Activated naive CD4-positive, alpha-beta T cell (primary cell): Measurements from ENCODE around the gene PAM.
"Not testable (repeated sequence)": the region's sequence is repeated elsewhere in the genome, so short reads cannot be mapped to it uniquely, and the experiment has no call there.

Source experiments
- DNase-seq, 4 experiments: peaks; one replicate each; lab custom pipeline; 2025; lab: John Stamatoyannopoulos, UW

The PAM gene

GRCh38 chr5:102941111-102941510 lies 186.0 kb downstream of the PAM start:
- no peak for DNase-seq

DNA sequence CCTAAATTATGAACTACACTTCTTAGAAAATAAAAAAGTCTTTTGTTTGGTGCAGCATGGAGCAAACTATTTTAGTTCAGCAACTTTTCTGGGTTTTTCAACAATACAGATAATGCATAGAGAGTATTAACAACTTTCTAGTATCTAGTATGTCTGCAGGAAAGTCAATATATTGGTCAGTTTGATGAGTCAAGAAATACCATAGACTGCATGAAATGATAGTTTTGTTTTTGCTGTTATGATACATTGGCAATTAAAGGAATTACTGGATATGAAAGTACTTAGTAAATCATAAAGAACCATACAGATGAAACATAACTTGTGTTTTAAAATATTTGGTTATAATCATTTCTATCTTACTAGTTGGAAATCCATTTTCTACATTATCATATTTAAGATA lies 191.3 kb downstream of the PAM start:
- DNase-seq, result no peak

DNA sequence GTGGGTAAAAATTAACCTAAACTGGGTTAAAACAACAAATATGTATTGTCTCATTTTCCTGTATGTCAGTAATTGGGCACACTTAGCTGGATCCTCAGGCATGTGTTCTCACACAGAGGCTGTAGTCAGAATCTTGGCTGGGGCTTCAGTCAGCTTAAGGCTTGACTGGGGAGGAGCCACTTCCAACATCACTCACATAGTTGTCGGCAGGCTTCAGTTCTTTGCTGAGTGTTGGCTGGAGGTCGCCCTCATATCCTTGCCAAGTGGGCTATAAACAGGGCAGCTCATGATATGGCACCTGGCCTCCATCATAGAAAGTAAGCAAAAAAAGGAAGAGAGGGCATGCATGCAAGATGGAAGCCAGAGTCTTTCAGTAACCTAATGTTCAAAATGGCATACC lies 191.9 kb downstream of the PAM start:
- DNase-seq, result no peak

DNA sequence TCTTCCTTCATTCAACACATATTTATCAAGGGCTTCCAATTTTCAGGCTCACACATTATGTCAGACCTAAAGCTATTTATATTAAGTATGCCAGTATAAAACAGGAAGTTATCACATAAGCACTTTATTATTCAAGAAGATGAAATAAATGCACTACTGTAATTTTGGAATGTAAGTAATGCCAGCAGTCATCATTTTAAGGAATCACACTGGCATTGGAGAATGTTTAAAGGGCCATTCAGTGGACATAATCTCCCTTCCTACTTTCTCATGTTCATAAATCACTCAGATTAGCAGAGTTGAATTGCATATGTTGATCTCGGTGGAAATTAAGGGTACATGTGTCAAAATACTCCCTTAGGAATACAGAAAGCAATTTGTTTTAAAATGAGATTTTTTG lies 200.4 kb downstream of the PAM start:
- no peak for DNase-seq

DNA sequence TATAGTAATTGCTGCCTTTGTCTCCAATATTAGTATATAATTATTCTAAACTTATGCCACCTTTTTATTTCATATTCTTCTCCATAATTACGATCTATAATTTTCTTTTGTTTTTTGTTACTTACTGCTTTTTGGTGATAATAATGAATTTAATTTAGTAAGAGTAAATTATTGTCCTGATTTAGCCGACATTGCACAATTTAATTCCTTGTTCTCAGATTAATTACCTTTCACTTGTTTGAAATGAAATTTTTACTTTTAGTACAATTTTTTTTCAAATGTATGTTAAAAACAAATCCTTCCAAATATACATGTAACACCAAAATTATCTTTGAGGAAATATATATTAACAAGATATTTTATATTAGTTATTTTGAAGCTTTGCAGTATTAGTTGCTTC lies 201.5 kb downstream of the PAM start:
- no peak for DNase-seq

DNA sequence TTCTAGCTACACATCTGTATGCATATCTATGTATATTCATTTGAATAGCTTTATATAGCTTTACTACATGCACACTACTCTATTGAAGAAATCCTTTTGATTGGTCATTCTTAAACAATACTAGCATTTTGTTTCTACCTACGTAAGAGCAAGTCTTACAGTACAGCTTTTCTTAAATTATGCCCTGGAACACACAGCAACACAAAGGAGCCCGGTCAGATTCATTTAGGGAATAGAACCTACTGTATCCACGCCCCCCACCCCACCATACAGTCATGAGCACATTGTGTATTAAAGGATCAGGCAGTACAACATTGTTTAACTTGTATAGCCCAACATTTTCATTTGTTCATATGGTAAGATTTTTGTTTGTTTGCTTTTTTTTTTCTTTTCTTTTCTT lies 202.0 kb downstream of the PAM start:
- DNase-seq, result no peak

DNA sequence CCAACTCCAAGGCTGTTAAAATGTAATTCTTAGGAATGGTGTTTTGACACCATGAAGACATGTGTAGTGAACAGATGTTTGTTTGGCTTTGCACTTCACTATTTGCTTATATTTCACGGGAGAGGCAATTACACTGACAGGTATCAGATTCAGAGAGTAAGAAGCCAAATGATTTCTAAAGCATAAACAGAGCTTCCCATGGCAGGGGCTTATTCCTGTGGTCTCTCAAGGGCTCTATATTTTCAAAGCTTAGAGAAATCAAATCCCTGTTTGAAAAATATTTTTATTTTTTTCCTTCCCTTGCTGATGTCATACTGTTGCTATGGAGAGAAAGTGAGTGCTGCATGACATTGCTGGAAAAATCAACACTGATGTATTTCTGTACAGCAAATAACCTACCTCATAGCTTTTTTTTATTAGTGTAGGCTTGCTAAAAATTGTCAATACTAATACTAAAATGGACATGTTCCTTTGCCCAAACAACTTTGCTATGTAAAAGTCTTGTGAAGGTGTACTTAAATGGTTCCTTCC lies 203.4 kb downstream of the PAM start:
- no peak for DNase-seq

DNA sequence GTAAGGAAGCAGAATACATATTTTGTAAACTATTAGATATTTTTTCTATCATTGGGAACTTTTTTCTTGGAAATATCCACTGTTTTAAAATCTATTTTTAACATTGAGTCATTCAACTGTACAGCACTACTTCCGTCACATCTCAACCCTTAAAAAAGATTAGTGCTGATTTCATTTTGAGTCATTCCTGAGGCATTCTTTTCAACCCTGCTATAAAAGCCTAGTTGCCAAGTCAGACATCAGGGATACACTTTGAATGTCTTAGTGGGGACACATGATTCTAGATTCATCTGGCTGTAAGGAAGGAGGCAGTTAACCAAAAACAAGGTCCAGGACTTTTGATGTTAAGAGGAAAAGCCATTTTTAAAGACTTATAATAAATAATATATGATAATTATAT lies 203.9 kb downstream of the PAM start:
- no peak for DNase-seq

DNA sequence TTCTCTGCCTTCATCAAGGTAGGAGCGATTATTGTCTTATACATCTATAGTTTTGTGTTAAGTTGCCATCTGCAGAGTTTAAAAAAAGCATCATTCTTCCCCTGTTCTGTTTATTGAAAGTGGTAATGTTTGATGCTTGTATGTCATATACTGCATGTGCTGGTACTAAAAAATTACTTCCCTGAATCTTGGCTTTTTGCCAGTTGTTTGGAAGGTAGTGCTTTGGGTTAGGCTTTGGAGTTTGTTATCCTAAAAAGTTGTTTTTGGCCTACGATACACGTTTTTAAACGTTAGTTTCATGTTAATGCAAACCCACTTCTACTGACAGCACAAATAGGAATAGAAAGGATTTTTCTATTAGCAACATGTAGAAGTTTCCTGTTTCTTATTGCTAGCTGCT lies 206.6 kb downstream of the PAM start:
- DNase-seq, result no peak

DNA sequence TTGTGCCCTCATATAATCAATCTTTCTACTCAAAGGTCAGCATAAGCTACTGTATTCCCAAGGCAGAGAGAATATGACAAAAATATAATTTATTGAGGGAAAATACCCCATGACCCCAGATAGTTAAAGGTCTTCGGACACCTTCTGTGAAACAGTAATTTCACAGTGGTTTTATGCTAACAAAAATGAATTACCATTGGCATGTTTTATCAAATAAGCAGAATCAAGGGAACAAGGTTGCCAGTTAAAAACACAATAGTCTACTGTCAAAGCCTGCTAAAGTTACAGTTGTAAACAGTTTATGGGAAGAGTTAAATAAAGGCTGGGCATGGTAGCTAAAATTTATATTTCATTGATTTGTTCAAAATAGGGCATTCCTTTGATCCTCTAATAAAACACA lies 210.5 kb downstream of the PAM start:
- no peak for DNase-seq

DNA sequence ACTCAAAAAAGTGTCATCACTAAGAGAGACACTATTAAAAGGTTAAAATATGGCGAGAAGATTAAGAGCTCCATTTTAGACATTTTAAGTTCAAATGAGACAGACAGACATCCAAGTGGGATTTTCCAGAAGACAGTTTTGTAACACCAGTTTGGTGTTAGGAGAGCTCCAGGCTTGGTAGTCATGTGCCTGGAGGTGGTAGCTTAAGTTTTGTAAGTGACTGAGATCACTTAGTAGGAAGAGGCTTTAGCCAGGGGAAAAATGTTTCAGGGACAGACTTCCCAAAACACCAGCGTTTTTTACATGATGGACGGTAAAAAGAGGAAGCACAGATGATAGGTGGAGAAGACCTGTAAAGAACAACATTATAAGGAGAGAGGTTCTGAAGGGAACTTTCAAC lies 214.5 kb downstream of the PAM start:
- no peak for DNase-seq

- no peak for DNase-seq
Observed at GRCh38 chr5:102971676-102972293, 216.7 kb downstream of the PAM start.

- no peak for DNase-seq
Observed at GRCh38 chr5:102974177-102974576, 219.1 kb downstream of the PAM start.

GRCh38 chr5:102975045-102975444 lies 219.9 kb downstream of the PAM start:
- no peak for DNase-seq

- no peak for DNase-seq
Observed at GRCh38 chr5:102975457-102976182, 220.5 kb downstream of the PAM start.

DNA sequence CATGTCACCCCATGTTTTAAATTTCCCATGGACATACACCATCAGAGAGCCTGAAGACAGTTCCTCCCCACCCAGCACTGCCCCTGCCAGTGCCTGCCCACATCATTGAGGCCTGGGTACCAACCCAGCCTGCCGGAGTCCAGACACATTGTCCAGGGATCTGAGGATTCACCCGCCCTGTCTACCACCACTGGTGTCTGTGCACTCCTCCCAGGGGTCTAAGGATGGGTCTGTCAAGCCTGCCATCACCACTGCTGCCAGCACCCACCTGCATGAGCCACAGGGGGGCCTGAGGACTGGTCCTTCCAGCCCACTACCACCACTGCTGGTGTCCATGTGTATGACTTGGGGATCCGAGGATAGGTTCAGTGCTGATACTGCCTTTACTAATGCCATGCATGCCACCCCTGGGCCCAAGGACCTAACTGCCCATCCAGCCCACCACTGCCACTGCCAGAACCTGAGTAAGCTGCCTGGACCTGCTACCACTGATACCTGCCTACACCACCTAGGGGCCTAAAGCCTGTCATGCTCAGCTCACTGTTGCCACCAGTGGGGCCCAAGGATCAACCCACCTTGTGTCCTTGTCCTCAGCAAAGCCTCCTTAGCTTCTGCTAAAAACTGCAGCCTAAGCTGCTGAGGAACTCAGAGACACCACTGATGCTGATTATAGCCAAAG lies 227.0 kb downstream of the PAM start:
- DNase-seq, result no peak

DNA sequence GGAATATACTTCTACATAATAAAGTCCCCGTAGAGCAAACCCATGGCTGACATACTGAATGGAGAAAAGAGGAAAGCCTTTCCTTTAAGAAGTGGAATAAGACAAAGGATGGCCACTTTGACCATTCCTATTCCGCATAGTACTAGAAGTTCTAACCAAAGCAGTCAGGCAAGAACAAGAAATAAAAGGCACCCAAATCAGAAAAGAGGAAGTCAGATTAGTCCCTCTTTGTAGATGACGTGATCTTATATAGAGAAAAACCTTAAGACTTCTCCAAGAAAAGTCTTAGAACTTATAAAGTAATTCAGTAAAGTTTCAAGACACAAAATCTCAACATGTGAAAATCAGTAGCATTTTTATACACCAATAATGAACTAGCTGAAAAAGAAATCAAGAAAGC lies 231.0 kb downstream of the PAM start:
- no peak for DNase-seq

DNA sequence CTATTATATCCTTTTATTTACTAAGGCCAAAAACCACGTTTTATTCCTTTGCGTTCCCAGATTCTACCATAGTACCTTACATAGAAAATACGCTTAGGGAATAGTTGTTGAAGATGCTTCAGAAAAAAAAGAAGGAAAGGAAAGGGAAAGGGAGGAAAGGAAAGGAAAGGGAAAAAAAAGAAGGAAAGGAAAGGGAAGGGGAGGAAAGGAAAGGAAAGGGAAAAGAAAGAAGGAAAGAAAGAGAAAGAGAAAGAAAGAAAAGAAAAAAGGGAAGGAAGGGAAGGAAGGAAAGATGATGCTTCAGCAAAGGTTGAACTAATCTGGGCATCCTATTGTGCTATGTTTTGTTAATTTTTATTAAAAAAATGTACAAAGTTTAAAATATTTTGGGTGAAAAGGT lies 233.4 kb downstream of the PAM start:
- no peak for DNase-seq

GRCh38 chr5:102991802-102992201 lies 236.7 kb downstream of the PAM start:
- no peak for DNase-seq

DNA sequence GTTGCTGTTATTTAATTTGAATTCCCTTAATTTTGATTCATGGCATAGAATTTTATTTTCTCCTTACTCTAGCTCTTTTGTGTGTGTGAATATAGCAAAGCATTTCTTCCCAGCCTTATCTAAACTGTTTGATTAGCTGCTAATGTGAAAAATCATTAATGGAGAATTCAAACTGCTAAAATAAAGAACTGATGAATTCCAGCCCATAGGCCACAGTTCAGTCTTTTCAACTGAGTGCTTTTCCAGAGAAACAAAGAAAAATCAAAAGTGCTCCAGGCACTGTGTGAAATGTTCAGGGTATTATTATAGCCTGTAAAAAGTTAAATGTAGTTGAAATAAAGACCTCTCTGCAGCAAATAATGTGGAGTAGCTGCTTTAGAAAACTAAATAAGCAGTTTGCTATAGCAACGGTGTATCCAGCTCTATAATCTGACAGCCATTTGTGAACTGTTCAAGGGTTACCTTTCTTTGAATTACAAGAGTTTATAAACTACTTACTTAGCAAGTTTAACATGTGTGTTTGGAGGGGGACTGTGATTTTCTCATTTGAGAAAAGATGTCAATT lies 241.0 kb downstream of the PAM start:
- DNase-seq, result no peak

- DNase-seq, result no peak
Observed at GRCh38 chr5:102998224-102998623, 243.1 kb downstream of the PAM start.

- no peak for DNase-seq
Observed at GRCh38 chr5:102999191-102999590, 244.1 kb downstream of the PAM start.

- not testable (repeated sequence) for DNase-seq
Observed at GRCh38 chr5:102999621-103000020, 244.5 kb downstream of the PAM start.
